Subcutaneous adipose tissue (tissue), 4 donors: ENCODE measurements around the gene EHD4. TPM values are rescaled to one million over a fixed set of nuclear protein-coding genes. Genes with fewer than 3 reads are reported as not detected.

Experiments
- CTCF ChIP-seq: fragments of 450-650 bp; IDR thresholded peaks from one replicate; pipeline ENCODE4 v1.5.1; 2016; ENCODE audit warnings: low read depth, mild to moderate bottlenecking, control low read depth, antibody characterized with exemption, moderate library complexity
- total RNA-seq, 4 donors: library from RNA; depleted of rRNA; stranded (reverse); fragments of >200 nt; gene quantifications; one replicate each; pipeline ENCODE4 v1.1.0, GENCODE V29; 2016

The EHD4 gene
- total RNA-seq, 4 donors from 2014 or later, result 24.8 to 43.2 (median 33.0) TPM

DNA sequence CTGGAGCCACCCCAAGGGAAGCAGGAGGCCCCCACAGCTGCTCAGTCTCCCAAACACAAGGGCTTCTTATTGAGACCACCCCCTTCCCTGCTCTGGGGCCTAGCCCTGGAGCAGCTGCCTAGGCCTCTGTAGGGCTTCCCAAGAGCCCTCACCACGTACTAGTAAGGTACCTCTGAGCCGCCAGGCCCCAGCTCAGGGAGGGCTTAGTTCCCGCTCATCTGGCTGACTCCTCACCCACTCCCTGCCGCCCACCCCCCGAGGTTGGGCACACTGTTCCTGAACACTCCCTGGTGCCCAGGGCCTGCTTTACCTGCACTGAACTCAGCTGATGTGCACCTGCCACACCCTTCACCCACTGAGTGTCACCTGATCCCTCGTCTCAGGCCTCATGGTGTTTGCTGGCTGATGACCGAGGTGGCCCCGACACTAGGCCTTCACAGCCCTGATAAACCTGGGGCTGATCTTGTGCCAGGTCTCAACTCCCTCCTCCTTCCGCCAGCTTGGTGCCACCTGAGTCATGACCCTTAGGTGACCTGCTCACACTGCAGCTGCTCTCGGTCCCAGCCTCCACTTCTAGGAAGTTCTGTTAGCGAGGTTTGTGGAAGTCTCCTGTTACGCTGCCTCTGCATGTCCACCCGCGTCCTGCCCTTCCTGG is 60.5 kb downstream of the EHD4 start:
- TF ChIP-seq CTCF, result no peak

GRCh38 chr15:41908736-41909461 is 63.5 kb downstream of the EHD4 start:
- no peak for TF ChIP-seq CTCF

GRCh38 chr15:41907141-41907540 is 65.2 kb downstream of the EHD4 start:
- TF ChIP-seq CTCF, result no peak

DNA sequence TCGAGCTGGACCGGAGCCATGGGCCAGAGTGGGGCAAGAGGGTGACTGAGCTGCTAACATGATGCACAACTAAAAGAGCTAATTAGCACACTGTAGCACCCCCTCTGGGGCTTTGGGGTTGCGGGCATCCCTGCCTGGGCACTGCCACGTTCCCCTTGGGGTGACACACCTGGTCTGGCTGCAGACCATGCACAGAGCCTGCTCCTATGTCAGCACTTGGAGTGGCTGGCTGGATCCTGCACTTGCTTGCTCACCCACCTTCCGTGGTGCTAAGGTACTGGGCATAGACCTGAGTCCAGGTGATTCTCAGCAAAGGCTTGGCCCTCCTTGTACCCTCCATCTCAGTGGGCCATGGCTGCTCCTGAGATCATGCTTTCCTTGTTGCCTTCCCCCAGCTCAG is 65.7 kb downstream of the EHD4 start:
- no peak for TF ChIP-seq CTCF

DNA sequence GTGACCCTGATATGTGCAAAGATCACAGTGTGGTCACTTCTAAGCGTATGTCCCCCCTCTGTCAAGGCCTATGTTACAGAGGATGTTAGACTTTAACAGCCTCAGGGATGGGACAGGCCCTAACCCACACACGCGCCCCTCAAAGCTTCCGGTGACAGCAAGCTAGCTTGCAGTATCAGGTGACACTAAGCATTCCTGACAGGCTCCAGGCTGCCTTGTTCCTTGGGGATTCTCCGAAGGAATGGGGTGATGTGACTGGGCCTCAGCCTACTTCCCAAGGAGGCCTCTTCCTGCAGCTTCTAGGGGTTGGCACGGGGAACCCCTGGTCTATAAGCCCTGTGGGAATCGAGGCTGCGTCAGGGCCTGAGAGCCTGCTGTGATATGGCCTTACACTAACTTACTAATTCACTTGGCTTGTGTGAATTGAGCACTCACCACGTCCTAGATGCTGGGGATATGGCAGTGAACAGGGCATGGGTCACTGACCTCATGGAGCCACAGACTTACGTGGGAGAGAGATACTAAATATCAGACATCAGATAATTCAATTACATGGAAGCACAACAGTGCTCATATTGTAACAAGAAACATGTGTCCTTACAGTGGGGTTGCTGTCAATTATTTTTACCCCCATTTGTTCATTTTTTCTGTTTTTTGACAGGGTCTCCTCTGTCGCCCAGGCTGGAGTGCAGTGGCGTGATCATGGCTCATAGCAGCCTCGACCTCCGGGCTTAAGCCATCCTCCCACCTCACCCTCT is 67.1 kb downstream of the EHD4 start:
- TF ChIP-seq CTCF, result no peak

DNA sequence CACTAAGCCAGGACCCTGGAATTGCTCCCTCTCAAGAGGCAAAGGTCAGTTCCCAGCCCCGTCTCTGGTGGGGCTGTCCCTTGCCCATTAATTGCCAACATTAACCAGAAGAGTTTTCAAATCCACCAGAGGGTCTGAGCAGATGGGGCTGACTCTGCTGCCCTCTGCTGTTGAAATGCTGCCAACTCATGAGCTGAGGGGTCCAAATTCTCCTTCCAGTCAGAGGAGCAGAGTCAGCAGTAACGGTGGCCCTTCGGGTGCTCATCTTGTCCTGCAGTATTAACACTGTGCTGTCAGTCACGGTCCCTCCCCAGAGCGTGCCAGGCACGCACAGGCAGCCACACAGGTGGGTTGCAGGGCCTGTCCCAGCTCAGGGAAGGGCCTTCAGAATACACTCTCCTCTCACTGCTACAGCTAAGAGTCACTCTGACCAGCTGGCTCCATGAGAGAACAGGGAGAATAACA is 67.8 kb downstream of the EHD4 start:
- no peak for TF ChIP-seq CTCF

- no peak for TF ChIP-seq CTCF
Observed at GRCh38 chr15:41903782-41904181, 68.6 kb downstream of the EHD4 start.
